ENCODE data around the gene DCTN2. TPM values are rescaled to one million over a fixed set of nuclear protein-coding genes. Genes with fewer than 3 reads are reported as not detected.

DCTN2 gene
- total and polyA plus RNA-seq, 11 donors, result 62.3 to 228 (median 109) TPM

DNA sequence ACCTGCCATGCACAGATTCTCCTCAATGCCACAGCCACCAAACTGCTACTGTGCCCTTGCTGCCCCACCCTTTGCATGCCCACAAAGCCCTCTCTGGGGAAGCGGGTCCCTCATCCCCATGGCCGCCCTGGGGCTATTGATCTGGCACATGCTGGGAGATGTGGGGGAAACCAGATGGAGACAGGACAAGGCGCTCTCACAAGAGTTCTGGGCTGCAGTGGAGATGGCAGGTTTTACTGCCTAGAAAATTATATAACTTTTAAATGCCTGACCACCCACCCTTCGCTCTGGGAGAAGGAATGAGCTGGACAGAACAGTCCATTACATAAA is 33.4 kb upstream of the DCTN2 start:
- Histone ChIP-seq H3K27ac (no peak overlapping the region), H3K9me3 (no peaks in the 10 kb centered on the region), H3K4me1 (peaks cover 0 to 7% (median 0%) of the 10 kb centered on the region in 12 donors), H3K4me3 (no peak overlapping the region), H3K27me3 (peaks cover 0 to 3% (median 0%) of the 10 kb centered on the region in 9 donors), H3K36me3 (no peaks in the 10 kb centered on the region)
- DNase-seq (no peak), ATAC-seq (no peak)
- no peak for TF ChIP-seq POLR2A (IDR thresholded peaks at IDR 0.05)
- TF ChIP-seq, protein P1, sequence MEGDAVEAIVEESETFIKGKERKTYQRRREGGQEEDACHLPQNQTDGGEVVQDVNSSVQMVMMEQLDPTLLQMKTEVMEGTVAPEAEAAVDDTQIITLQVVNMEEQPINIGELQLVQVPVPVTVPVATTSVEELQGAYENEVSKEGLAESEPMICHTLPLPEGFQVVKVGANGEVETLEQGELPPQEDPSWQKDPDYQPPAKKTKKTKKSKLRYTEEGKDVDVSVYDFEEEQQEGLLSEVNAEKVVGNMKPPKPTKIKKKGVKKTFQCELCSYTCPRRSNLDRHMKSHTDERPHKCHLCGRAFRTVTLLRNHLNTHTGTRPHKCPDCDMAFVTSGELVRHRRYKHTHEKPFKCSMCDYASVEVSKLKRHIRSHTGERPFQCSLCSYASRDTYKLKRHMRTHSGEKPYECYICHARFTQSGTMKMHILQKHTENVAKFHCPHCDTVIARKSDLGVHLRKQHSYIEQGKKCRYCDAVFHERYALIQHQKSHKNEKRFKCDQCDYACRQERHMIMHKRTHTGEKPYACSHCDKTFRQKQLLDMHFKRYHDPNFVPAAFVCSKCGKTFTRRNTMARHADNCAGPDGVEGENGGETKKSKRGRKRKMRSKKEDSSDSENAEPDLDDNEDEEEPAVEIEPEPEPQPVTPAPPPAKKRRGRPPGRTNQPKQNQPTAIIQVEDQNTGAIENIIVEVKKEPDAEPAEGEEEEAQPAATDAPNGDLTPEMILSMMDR (IDR thresholded peaks at IDR 0.05), result no peak
- WGBS, 4 donors, result 91 to 97% (median 93%) methylated on average over 4 of the region's 4 CpGs
- intact Hi-C loops (cut with DNase I), result loop anchor here in 5 of 10 donors (5.0 to 10.0 kb wide), 6 partner anchors 42 to 324 kb away; partner anchors contain the start of genes AGAP2 (in 2 of the 5) and OS9 (in 2 of the 5)

DNA sequence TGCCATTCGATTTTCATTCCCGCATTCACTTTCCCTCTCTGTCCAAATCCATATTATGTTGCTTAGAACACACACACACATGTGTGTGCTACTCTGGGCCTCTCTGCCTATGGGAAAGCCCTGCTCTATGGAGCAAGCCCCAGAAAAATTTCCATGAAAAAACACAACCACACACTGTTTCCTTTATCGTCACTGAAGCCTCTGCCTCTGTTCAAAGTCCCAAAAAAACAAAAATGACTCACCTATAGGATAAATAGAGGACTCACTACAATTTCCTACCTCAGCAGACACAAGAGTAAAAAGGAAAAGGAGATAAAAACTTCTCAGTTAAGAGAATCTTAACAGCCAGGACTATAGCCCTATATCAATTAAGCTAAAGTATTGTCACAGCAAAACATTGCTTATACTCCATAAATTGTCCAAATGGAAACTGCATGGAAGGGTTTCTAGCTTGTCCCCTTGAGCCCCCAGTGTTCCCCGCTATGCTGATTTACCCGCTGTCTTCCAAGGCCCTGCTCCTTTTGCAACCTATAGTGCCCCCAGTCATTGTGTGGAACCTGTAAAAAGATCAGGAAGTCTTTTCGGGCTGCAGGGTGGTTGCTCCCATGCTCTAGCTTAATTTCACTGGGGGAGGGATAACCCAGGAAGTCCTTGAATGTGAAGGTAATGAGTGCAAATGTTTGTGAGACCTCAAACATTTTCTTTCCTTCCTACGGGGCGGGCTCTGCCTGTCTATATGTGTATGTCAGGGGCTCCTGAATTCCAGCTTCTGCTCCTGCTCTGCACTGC is 32.9 kb upstream of the DCTN2 start:
- intact Hi-C loops (cut with DNase I), result loop anchor here in 5 of 10 donors (5.0 to 10.0 kb wide), 6 partner anchors 42 to 325 kb away; partner anchors contain the start of genes AGAP2 (in 2 of the 5) and OS9 (in 2 of the 5)
- TF ChIP-seq, protein P1 (IDR thresholded peaks at IDR 0.05), result no peak
- TF ChIP-seq POLR2A (IDR thresholded peaks at IDR 0.05), result no peak
- Histone ChIP-seq H3K27me3 (peaks cover 0 to 3% (median 0%) of the 10 kb centered on the region in 9 donors), H3K9me3 (no peaks in the 10 kb centered on the region), H3K4me3 (no peak overlapping the region), H3K27ac (no peak overlapping the region), H3K4me1 (peaks cover 0 to 7% (median 0%) of the 10 kb centered on the region in 12 donors), H3K36me3 (no peaks in the 10 kb centered on the region)
- DNase-seq (no peak), ATAC-seq (no peak)
- WGBS, 4 donors, result 88 to 92% (median 90%) methylated on average over 8 of the region's 8 CpGs

DNA sequence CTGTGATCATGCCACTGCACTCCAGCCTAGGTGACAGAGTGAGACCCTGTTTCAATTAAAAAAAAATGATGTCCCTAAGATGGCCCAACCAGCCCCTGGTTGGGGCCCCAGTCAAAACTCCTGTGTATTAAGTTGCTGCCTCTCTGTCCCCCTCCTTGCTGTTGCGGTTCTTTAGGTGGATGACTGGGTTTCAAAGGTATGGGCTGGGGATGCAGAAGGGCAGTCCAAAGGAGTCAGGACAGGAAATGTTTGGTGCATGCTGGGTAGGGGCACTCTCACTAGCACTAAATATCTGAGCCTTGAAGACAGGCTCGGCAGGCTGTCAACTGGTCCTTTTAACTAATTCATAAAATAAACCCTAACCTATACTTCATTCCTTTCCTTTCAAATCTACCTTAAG is 32.0 kb upstream of the DCTN2 start:
- no peak for TF ChIP-seq POLR2A (IDR thresholded peaks at IDR 0.05)
- TF ChIP-seq, protein P1 (IDR thresholded peaks at IDR 0.05), result no peak
- Histone ChIP-seq H3K9me3 (no peaks in the 10 kb centered on the region), H3K27me3 (peaks cover 0 to 3% (median 0%) of the 10 kb centered on the region in 9 donors), H3K4me1 (peaks cover 0 to 7% (median 0%) of the 10 kb centered on the region in 12 donors), H3K36me3 (no peaks in the 10 kb centered on the region), H3K27ac (no peak overlapping the region), H3K4me3 (no peak overlapping the region)
- 71 to 79% (median 76%) methylated on average over 2 of the region's 2 CpGs for WGBS, 4 donors
- DNase-seq (no peak), ATAC-seq (no peak)
- intact Hi-C loops (cut with DNase I), result no loop called here

DNA sequence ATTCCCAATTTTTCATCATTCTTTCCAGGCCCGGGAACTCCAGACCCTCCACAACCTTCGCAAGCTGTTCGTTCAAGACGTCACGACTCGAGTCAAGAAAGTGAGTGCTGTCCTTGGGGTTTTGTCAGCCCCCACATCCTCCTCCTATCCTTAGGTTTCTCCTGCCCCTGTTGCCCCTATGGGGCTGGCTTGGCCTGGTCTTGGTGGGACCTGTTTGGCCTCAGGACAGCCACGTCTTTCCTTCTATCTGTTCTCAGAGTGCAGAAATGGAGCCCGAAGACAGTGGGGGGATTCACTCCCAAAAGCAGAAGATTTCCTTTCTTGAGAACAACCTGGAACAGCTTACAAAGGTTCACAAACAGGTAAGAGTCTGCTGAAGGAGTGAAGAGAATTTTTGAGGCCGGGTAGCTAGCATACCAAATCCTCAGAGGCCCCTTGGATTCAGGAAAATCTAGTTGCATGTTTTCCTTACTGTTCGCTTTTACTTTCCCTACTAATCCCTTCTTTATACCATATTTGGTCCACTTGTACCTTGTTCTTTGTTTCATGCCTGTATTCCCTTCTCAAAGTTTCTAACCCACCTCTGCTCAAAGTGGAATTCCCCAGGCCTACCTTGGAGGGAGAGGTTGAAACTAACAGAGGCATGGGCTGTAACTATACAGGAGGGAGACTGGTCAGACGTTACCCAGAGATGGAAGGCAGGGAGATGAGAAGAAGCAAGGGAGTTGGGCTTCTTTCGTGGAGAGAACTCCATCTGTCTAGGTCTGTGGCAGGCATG is 31.2 kb upstream of the DCTN2 start:
- Histone ChIP-seq H3K4me1 (peaks cover 0 to 1% (median 0%) of the 10 kb centered on the region in 12 donors), H3K4me3 (no peak overlapping the region), H3K27me3 (peaks cover 0 to 3% (median 0%) of the 10 kb centered on the region in 9 donors), H3K27ac (no peak overlapping the region), H3K36me3 (no peaks in the 10 kb centered on the region), H3K9me3 (no peaks in the 10 kb centered on the region)
- ATAC-seq (no peak), DNase-seq (no peak)
- intact Hi-C loops (cut with DNase I), result no loop called here
- TF ChIP-seq, protein P1 (IDR thresholded peaks at IDR 0.05), result no peak
- TF ChIP-seq POLR2A (IDR thresholded peaks at IDR 0.05), result no peak
- 84 to 87% (median 84%) methylated on average over 12 of the region's 12 CpGs for WGBS, 4 donors

All from heart left ventricle (tissue), 16 donors.